NCI-H2196 treated with DMSO at 0.1 percent for 48 hours (cell line): ENCODE data around the gene SMIM32.

Source experiments
- DNase-seq: peaks from one replicate; lab custom pipeline; 2025; ENCODE audit not compliant: unreplicated experiment; lab: John Stamatoyannopoulos, UW

Gene SMIM32

DNA sequence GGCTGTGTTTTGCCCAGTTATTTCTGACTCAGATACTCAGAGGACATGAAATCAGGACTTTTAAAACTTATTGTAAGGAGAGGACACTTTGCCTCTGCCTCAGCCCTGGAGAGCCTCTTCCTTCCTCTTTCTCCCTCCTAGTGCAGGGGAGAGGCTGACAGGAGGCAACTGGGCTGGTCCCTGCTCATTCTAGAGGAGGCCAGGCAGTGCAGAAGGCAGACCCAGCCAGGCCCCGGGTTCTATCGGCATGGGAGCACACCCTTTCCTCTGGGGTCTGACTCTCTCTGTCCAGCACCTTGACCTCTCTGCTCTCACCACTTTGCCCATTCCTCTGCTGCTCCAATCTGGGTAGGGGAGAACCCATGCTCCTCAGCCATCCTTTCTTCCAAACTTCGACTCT lies 16.0 kb upstream of the SMIM32 start:
- DNase-seq = no peak

DNA sequence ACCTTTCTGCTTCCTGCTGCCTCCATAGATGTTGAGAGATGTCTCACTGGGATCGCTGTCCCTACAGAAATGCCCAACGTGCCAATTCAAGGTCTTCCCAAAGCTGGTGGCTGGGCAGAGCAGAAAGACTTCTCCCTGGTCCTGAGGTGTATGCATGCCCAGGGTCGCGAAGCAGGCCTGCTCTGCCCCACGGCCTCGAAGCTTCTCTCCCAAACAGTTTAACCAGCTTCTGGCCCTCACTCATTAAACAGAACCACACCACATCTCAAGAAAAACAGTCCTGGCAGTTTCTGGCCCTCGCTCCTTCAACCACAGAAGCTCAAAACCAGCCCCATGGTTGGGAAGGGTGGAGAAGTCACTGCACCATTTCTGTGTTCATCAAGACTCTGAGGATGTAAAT lies 14.7 kb upstream of the SMIM32 start:
- no peak for DNase-seq

GRCh38 chr5:136206361-136206760 lies 13.4 kb upstream of the SMIM32 start:
- DNase-seq = no peak

GRCh38 chr5:136205941-136206340 lies 13.0 kb upstream of the SMIM32 start:
- no peak for DNase-seq

DNA sequence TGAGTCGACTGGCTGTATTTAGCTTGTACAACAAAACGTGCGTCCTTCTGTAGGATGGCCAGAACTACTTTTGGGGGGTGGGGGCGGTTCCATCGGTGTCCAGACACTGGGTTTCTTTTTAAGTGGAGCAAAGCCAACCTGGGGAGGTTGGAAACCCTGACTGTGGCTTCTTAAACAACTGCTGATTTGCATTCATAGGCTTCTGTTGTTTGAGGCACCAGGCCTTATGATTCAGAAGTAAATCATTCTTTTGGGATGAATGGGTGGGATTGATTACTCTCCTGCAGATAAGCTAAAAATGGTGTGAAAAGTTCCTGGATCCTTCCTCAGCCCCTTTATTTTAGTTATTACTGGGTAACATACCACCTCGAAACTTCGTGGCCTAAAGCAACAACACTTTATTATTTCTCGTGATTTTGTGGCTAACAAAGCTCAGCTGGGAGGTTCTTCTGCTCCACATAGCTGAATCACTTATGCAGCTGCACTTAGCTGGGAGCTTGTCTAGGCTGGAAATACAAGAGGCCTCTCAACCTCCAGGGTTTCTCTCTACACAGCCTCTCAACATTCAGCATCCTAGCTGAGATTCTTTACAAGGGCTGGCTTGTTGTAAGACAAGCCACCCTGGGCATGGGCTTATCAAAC lies 12.2 kb upstream of the SMIM32 start:
- DNase-seq = no peak

DNA sequence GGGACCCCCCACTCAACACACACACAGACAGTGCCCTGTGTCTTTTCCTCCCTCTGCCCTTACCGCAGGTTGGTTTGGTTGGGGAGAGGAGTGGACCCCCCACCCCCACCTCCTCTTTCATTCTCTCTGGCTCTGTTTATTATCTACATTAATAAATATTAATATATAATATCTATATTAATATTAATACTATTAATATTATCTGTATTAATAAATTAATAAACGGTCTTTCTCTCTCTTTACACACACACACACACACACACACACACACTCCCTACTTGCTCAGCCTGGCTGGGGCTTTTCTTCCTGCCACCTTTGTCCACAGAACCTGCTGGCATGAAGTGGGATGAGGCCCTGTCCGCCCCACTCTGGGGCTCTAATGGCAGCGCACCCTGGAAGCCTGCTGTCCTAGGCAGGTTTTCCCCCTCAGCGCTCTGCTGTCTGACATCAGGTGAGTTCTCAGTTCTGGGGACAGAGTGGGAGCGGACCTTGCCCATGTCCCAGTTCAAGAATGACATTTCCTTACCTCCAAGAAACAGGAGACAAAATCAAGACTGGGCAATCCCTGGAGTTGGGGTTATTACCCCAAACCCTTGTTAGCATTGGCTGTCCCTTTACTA lies 10.5 kb upstream of the SMIM32 start:
- DNase-seq = no peak

DNA sequence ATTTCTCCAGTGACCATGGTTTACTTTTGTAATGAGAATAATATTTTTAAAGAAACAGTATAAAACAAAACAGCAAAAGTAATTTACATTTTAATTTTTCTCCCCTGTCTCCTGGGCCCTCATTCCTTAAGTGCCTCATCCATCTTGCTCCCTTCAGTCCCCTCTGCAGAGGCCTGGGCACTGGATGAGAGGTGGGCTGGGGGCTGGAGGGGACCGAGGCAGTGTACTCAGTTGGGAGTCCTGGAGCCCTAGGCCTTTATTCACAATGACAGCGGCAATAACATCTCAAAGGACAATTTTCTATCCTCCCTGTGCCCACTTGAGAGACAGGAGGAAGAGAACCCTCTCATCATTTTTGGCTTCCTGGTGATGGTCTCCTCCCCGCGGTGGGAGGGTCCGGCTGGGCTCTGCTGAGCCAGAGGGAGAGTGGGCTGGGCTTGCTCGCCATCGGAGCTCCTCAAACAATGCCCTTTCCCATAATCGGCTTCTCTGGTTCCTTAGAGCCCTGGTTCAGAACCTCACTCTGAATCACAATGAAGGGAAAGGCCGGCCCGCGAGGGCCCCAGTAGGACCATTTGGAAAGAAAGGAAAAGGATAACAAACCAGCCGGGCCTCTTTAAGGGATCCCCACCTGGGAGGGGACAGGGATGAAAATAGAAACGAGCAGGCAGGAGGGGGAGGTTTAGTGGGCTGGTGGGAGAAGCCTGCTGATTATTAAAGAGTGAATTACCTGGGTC lies 9.7 kb upstream of the SMIM32 start:
- no peak for DNase-seq

GRCh38 chr5:136201870-136202269 lies 8.9 kb upstream of the SMIM32 start:
- DNase-seq = no peak

DNA sequence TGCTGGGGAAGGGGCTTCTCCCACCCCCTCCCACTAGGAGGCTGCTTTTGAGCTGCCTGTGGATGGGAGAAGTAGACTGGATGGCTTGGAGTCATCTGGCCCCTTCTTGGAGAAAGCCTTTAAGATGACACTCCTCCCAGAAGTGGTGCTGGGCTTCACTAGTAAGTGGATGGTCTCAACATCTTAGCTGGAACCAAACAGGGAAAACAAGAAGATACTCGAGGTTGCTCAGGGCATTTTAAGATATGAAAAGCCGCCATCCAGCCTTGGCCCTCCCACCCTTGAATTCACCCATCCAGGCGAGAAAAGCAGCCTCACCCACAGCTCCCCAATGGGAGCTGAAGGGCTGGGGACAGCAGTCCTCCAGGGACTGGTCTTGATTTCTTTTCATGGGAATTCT lies 7.8 kb upstream of the SMIM32 start:
- no peak for DNase-seq

GRCh38 chr5:136200130-136200529 lies 7.2 kb upstream of the SMIM32 start:
- no peak for DNase-seq

DNA sequence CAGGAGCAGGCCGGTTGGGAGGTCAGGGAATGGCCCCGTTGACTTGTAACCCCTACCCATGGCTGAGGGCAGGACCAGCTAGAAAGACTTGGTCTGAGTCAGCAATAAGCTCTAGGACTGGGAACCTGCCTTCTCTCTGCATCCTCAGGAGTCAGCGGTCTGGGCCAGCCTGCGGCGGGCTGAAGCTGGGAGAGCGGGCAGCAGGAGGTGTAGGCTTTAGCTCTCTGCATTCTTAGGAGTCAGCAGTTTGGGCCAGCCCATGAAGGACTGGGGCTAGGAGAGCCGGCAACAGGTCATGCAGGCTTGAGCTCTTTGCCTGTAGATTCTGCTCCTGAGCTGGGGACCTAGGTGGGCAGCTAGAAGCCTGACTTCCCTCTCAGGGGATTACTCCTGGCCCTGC lies 6.4 kb upstream of the SMIM32 start:
- DNase-seq = no peak

DNA sequence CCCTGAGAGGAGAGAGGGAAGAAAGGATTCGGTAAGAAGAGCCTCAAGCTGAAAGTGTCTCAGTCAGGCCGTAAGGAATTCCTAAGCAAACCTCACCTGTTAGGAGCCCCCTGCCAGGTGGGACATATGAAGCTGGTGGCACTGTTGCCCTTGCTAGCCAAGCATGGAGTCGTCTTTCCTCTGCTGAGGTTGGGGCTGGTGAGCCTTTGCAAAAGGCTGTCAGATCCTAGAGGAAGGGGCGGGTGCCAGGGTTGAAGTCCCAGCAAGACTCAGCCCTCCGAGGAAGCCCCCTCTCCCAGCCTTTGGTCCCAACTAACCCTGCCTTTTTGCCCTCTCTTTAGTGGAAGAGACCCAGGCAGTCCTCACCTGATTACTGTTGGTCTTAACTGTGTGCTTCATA lies 5.5 kb upstream of the SMIM32 start:
- DNase-seq = no peak

GRCh38 chr5:136197462-136198142 lies 4.6 kb upstream of the SMIM32 start:
- DNase-seq = no peak

DNA sequence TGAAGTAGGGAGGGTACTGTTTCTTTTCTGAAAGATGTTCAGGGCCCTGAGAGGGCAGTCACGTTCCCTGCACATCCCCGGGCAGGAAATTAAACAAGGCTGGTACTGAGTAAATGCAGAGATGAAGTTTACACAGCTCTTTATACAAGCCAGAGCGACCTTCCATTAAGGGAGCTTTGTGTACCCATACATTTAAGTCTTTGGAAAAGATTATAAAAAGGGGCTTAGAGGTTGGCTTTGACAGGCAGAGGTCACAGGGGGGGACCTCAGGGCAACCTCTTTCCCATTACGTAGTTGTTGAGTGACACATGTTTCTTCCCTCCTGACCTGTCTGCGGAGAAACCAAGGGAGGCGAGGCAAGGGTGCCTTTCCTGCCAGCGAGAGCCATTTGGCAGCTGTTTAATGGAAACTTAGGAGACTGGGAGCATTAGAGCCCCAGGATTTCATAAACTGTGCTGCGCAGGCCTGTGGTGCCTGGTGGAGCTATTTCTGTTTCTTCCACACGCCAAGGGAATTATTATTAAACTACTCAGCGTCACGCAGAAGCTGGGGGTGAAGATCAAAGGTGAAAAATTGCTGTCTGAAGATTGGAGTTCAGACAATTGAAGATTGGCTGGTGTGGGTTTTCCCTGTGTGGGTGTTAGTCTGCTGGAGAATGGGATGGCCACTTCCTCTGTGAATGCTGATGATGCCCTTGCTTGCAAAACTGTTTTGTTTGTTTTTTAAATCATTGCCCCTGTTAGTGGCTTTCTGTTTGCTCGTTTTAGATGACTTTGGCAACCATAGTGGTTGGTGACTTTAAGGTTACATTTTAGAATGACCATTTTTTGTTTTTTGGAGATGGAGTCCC lies 3.2 kb upstream of the SMIM32 start:
- no peak for DNase-seq

DNA sequence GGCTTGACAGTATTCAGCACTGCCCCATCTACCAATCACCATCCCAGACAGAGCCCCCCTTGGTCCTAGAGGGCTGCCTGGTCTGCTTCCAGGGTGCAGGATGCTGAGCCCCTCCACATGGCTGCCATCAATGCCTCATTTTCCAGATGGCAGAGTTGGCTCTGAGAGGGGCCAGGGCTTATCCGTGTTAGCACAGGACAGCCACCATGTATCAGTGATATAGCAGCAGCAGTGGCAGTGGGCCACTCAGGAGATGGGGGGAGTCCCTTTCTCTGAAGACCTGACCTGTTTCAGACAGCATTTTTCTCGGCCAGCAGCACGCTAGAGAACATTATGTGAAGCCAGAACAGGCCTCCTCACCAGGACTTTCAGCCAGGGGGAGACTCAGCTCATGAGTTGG lies 1.6 kb upstream of the SMIM32 start:
- DNase-seq = no peak

DNA sequence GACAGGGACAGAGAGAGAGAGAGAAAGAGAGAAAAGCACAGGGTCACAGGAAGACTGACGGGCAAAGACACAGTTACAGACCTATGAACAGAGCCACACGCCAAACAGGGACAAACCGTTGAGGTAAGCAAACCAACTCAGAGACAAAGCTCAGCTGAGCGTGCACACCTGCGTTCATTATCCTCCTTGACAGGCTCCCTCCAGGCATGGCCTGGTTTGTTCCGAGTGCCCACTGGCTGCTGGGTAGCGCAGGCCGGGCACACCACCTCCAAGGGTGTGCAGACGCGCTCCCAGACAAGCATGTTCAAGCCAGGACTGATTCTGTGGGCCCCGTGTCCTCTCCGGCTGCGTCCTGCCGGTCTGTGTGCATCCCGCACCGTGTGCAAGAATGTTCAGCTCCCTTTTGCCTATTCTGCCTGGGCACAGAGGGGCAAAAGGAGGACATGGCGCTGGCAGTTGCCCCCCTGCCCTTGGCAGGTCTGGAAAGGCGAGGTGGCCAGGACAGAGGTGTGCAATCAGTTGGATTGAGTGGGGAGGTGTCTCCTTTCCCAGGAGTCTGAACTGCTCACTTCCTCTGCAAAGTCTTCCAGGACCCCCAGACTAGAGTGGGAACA lies 467 bp upstream of the SMIM32 start:
- no peak for DNase-seq

GRCh38 chr5:136192015-136192525 lies 892 bp downstream of the SMIM32 start:
- DNase-seq = no peak

- DNase-seq = no peak
Measured at GRCh38 chr5:136191304-136192014, 1.5 kb downstream of the SMIM32 start.

DNA sequence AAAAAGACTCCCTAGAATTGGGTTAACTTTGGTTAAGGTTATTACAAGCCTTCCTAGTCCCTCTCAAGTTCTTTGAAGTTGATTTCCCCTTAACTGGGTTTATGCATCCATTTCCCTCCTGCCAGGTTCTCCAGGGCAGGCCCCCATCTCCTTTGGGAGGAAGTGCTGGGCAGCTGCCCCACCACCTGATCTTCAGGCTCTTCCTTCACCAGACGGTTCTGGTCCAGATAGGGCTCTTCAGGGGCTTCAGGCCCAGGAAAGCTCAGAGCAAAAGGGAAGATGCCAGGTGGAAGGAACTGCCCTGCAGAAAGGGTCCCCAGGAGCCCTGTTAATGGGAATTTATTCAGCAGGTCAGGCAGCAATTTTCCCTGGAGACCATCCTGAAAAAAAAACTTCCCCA lies 2.1 kb downstream of the SMIM32 start:
- no peak for DNase-seq
